ENCODE results near the gene SLC16A7.

SLC16A7 gene

GRCh38 chr12:59719701-59720100 is 123.9 kb downstream of the SLC16A7 start:
- no peak for TF ChIP-seq CTCF (IDR thresholded peaks at IDR 0.05; ENCODE audit: insufficient read depth, low read length, missing control alignments)
- POLR2A ChIA-PET: no interaction called here

GRCh38 chr12:59723520-59723919 is 127.7 kb downstream of the SLC16A7 start:
- no peak for DNase-seq (ENCODE audit: low read depth, low spot score)
- TF ChIP-seq CTCF (IDR thresholded peaks at IDR 0.05; ENCODE audit: insufficient read depth, low read length, missing control alignments): no peak
- no peak overlapping the region for H3K4me3 ChIP-seq (ENCODE audit: low read depth, low read length)
- POLR2A ChIA-PET: no interaction called here
- CTCF ChIA-PET: interaction anchor here (0.8 to 0.9 kb wide), 2 partner anchors 12 to 84 kb away, joined by 3 read pairs; no protein-coding TSS in a partner anchor

More at GRCh38 chr12:59719701-59720100, 123.9 kb downstream of the SLC16A7 start:
- no peak for DNase-seq (ENCODE audit: low read depth, low spot score)
- H3K4me3 ChIP-seq (ENCODE audit: low read depth, low read length): no peak overlapping the region
- CTCF ChIA-PET: interaction anchor here (1.5 kb wide), 1 partner anchor 10 kb away, joined by 4 read pairs; no protein-coding TSS in a partner anchor

- no peak overlapping the region for H3K4me3 ChIP-seq (ENCODE audit: low read depth, low read length)
- CTCF ChIA-PET: interaction anchor here (0.8 to 0.9 kb wide), 2 partner anchors 11 to 84 kb away, joined by 3 read pairs; no protein-coding TSS in a partner anchor
- TF ChIP-seq CTCF (IDR thresholded peaks at IDR 0.05; ENCODE audit: insufficient read depth, low read length, missing control alignments): no peak
- DNase-seq (ENCODE audit: low read depth, low spot score): no peak
- POLR2A ChIA-PET: no interaction called here
These were observed 128.3 kb downstream of the SLC16A7 start for GRCh38 chr12:59724011-59724695.

GRCh38 chr12:59733200-59733599 is 137.4 kb downstream of the SLC16A7 start:
- H3K4me3 ChIP-seq (ENCODE audit: low read depth, low read length): no peak overlapping the region
- ChIA-PET CTCF (no interaction called here), POLR2A (no interaction called here)
- TF ChIP-seq CTCF (IDR thresholded peaks at IDR 0.05; ENCODE audit: insufficient read depth, low read length, missing control alignments): no peak
- no peak for DNase-seq (ENCODE audit: low read depth, low spot score)

GRCh38 chr12:59734371-59734770 is 138.5 kb downstream of the SLC16A7 start:
- TF ChIP-seq CTCF (IDR thresholded peaks at IDR 0.05; ENCODE audit: insufficient read depth, low read length, missing control alignments): no peak
- no peak overlapping the region for H3K4me3 ChIP-seq (ENCODE audit: low read depth, low read length)
- ChIA-PET CTCF (interaction anchor here (1.4 kb wide), 1 partner anchor 11 kb away, joined by 3 read pairs; no protein-coding TSS in a partner anchor), POLR2A (no interaction called here)
- DNase-seq (ENCODE audit: low read depth, low spot score): no peak

GRCh38 chr12:59735231-59735630 is 139.4 kb downstream of the SLC16A7 start:
- DNase-seq (ENCODE audit: low read depth, low spot score): no peak
- no peak overlapping the region for H3K4me3 ChIP-seq (ENCODE audit: low read depth, low read length)
- CTCF ChIA-PET: interaction anchor here (1.4 kb wide), 1 partner anchor 12 kb away, joined by 3 read pairs; no protein-coding TSS in a partner anchor
- TF ChIP-seq CTCF (IDR thresholded peaks at IDR 0.05; ENCODE audit: insufficient read depth, low read length, missing control alignments): no peak
- POLR2A ChIA-PET: no interaction called here

Measured in AG04449 (cell line).